BJ (cell line): ENCODE measurements around the gene PPDPF. TPM values are rescaled to one million over a fixed set of nuclear protein-coding genes. Genes with fewer than 3 reads are reported as not detected.
"Not testable (repeated sequence)": the region's sequence is repeated elsewhere in the genome, so short reads cannot be mapped to it uniquely, and the experiment has no call there.

ENCODE experiments used
- CTCF ChIA-PET: fragments of 350-600 bp; formaldehyde crosslinking; extraction: SDS; loops from one replicate; lab custom pipeline; 2021; ENCODE audit warnings: antibody characterized with exemption, inconsistent platforms; lab: Yijun Ruan, JAX
- POLR2A ChIA-PET: fragments of 300-600 bp; sonication (Branson Sonifier 250); formaldehyde crosslinking; extraction: SDS; loops from one replicate; lab custom pipeline; 2021; ENCODE audit warnings: antibody characterized with exemption; lab: Charles Lee
- DNase-seq: peaks from one replicate; pipeline ENCODE4 v3.0.0-alpha.2; 2011; ENCODE audit warnings: low read depth
- H3K27me3 ChIP-seq: 2 replicates; pipeline ENCODE4 v1.6.0; 2011; ENCODE audit warnings: low read length; ENCODE audit not compliant: control insufficient read depth, insufficient read depth
- H3K36me3 ChIP-seq: 2 replicates; pipeline ENCODE4 v1.5.1; 2011; ENCODE audit warnings: low read length; ENCODE audit not compliant: control insufficient read depth, insufficient read depth
- H3K4me3 ChIP-seq: 2 replicates; pipeline ENCODE4 v1.5.1; 2011; ENCODE audit warnings: low read depth, mild to moderate bottlenecking, control low read depth, low read length
- CTCF ChIP-seq: IDR thresholded peaks from 2 replicates; pipeline ENCODE4 v1.5.1; 2011; ENCODE audit warnings: low read depth, mild to moderate bottlenecking, control low read depth, inconsistent platforms, low read length, moderate library complexity; ENCODE audit not compliant: insufficient read depth
- polyA plus RNA-seq: library from polyadenylated mRNA; depleted of rRNA; stranded (reverse); fragments of >200 nt; gene quantifications from 2 replicates; pipeline ENCODE4 v1.2.3, GENCODE V29; 2011

PPDPF gene
- polyA plus RNA-seq, 1 experiment: 26.9 TPM

- DNase-seq: no peak
- peaks cover 2% of the 10 kb centered on the region; the same call in 1 of the 2 replicates for H3K27me3 ChIP-seq
- no peak overlapping the region for H3K4me3 ChIP-seq
- H3K36me3 ChIP-seq: no peaks in the 10 kb centered on the region
- ChIA-PET POLR2A (no interaction called here), CTCF (interaction anchor here (0.9 kb wide), 1 partner anchor 17 kb away, joined by 3 read pairs; no protein-coding TSS in a partner anchor)
- TF ChIP-seq CTCF: no peak
Measured at GRCh38 chr20:63513207-63513606, 7.4 kb upstream of the PPDPF start.

GRCh38 chr20:63514520-63514919, 6.0 kb upstream of the PPDPF start:
- DNase-seq, POLR2A ChIA-PET, CTCF ChIA-PET, H3K4me3 ChIP-seq, H3K27me3 ChIP-seq, H3K36me3 ChIP-seq: not testable (repeated sequence)

- no peak for DNase-seq
- ChIA-PET CTCF (interaction anchor here (0.6 to 2.2 kb wide), 3 partner anchors 21 to 463 kb away, joined by 3 to 10 read pairs (median 6); partner anchors contain the start of gene PRPF6), POLR2A (no interaction called here)
- no peak for TF ChIP-seq CTCF
- Histone ChIP-seq H3K4me3 (no peak overlapping the region), H3K36me3 (peaks cover 7% of the 10 kb centered on the region), H3K27me3 (no peaks in the 10 kb centered on the region)
Measured at GRCh38 chr20:63517376-63518309, 2.9 kb upstream of the PPDPF start.

- DNase-seq: no peak
- H3K36me3 ChIP-seq: peaks cover 12% of the 10 kb centered on the region
- ChIA-PET CTCF (interaction anchor here (1.9 to 2.2 kb wide), 2 partner anchors 22 to 208 kb away, joined by 6 to 10 read pairs; no protein-coding TSS in a partner anchor), POLR2A (no interaction called here)
- no peaks in the 10 kb centered on the region for H3K27me3 ChIP-seq
- no peak for TF ChIP-seq CTCF
- no peak overlapping the region for H3K4me3 ChIP-seq
Measured at GRCh38 chr20:63518351-63518861, 2.2 kb upstream of the PPDPF start.

- CTCF ChIA-PET: interaction anchor here (2.2 kb wide), 1 partner anchor 23 kb away, joined by 10 read pairs; no protein-coding TSS in a partner anchor
- H3K36me3 ChIP-seq: peaks cover 13% of the 10 kb centered on the region
- DNase-seq: no peak
- TF ChIP-seq CTCF: no peak
- peak overlapping the region; percentile 93 for H3K4me3 ChIP-seq
- H3K27me3 ChIP-seq: no peaks in the 10 kb centered on the region
- POLR2A ChIA-PET: no interaction called here
Measured at GRCh38 chr20:63518946-63519667, 1.5 kb upstream of the PPDPF start.
